Measurements from ENCODE around the gene MUSK. TPM values are rescaled to one million over a fixed set of nuclear protein-coding genes. Genes with fewer than 3 reads are reported as not detected.

MUSK gene
- total RNA-seq, 4 donors from 2014 or later, result 2.2 to 5.6 (median 2.7) TPM; not detected in 1

- H3K27ac ChIP-seq, result peak overlapping the region in 1 of 4 donors; percentile 13
- intact Hi-C loops (cut with DNase I; ENCODE audit: low total_unique reads), result no loop called here
- DNase-seq, result no peak
- H3K4me1 ChIP-seq, result peaks cover 0 to 19% (median 0%) of the 10 kb centered on the region in 4 donors
- H3K27me3 ChIP-seq, result no peaks in the 10 kb centered on the region
- no peaks in the 10 kb centered on the region for H3K36me3 ChIP-seq
- in situ Hi-C loops (cut with MboI; ENCODE audit: low pct_ligation_motif_present in 1 of 4, low pct_unique_long_range_greater_than_20kb in 1 of 4, low sequenced_read_pairs in 3 of 4), result no loop called here
- WGBS, 2 donors (ENCODE audit: low coverage in 1 of 2), result 75 to 83% methylated on average over 1 to 5 of the region's 5 CpGs
- TF ChIP-seq EP300 (IDR thresholded peaks at IDR 0.05; ENCODE audit: low read depth) (no peak), POLR2A (IDR thresholded peaks at IDR 0.05) (no peak), CTCF (IDR thresholded peaks at IDR 0.05) (no peak), POLR2AphosphoS5 (IDR thresholded peaks at IDR 0.05) (no peak)
- H3K4me3 ChIP-seq, result no peak overlapping the region
- no peaks in the 10 kb centered on the region for H3K9me3 ChIP-seq
Observed at GRCh38 chr9:110775724-110776123, 107.1 kb downstream of the MUSK start.

- no peaks in the 10 kb centered on the region for H3K27me3 ChIP-seq
- WGBS, 2 donors (ENCODE audit: low coverage in 1 of 2), result 73 to 83% methylated on average over 1 of the region's 1 CpG
- in situ Hi-C loops (cut with MboI; ENCODE audit: low pct_ligation_motif_present in 1 of 4, low pct_unique_long_range_greater_than_20kb in 1 of 4, low sequenced_read_pairs in 3 of 4) (no loop called here), intact Hi-C loops (cut with DNase I; ENCODE audit: low total_unique reads) (no loop called here)
- H3K9me3 ChIP-seq, result no peaks in the 10 kb centered on the region
- no peaks in the 10 kb centered on the region for H3K36me3 ChIP-seq
- H3K4me1 ChIP-seq, result peaks cover 0 to 19% (median 0%) of the 10 kb centered on the region in 4 donors
- H3K4me3 ChIP-seq, result no peak overlapping the region
- TF ChIP-seq CTCF (IDR thresholded peaks at IDR 0.05), result no peak
- TF ChIP-seq POLR2A (IDR thresholded peaks at IDR 0.05), result no peak
- TF ChIP-seq POLR2AphosphoS5 (IDR thresholded peaks at IDR 0.05), result no peak
- TF ChIP-seq EP300 (IDR thresholded peaks at IDR 0.05; ENCODE audit: low read depth), result no peak
- peak overlapping the region in 2 of 4 donors; percentile 13 to 20 for H3K27ac ChIP-seq
- no peak for DNase-seq
Observed at GRCh38 chr9:110776221-110776620, 107.6 kb downstream of the MUSK start.

- intact Hi-C loops (cut with DNase I; ENCODE audit: low total_unique reads) (no loop called here), in situ Hi-C loops (cut with MboI; ENCODE audit: low pct_ligation_motif_present in 1 of 4, low pct_unique_long_range_greater_than_20kb in 1 of 4, low sequenced_read_pairs in 3 of 4) (no loop called here)
- Histone ChIP-seq H3K4me1 (peaks cover 0 to 19% (median 0%) of the 10 kb centered on the region in 4 donors), H3K9me3 (no peaks in the 10 kb centered on the region), H3K27ac (peak overlapping the region in 2 of 4 donors; percentile 13 to 14), H3K27me3 (no peaks in the 10 kb centered on the region), H3K36me3 (no peaks in the 10 kb centered on the region), H3K4me3 (no peak overlapping the region)
- WGBS, 2 donors (ENCODE audit: low coverage in 1 of 2), result 37 to 43% methylated on average over 5 of the region's 5 CpGs
- TF ChIP-seq POLR2AphosphoS5 (IDR thresholded peaks at IDR 0.05) (no peak), CTCF (IDR thresholded peaks at IDR 0.05) (no peak), POLR2A (IDR thresholded peaks at IDR 0.05) (no peak), EP300 (IDR thresholded peaks at IDR 0.05; ENCODE audit: low read depth) (no peak)
- DNase-seq, result no peak
Observed at GRCh38 chr9:110777196-110777875, 108.7 kb downstream of the MUSK start.

GRCh38 chr9:110777876-110778215 is 109.3 kb downstream of the MUSK start:
- no peak for DNase-seq
- Histone ChIP-seq H3K27ac (peak overlapping the region in 2 of 4 donors; percentile 14 to 16), H3K9me3 (no peaks in the 10 kb centered on the region), H3K27me3 (no peaks in the 10 kb centered on the region), H3K4me1 (peaks cover 0 to 19% (median 0%) of the 10 kb centered on the region in 4 donors), H3K36me3 (no peaks in the 10 kb centered on the region), H3K4me3 (no peak overlapping the region)
- TF ChIP-seq POLR2AphosphoS5 (IDR thresholded peaks at IDR 0.05) (no peak), EP300 (IDR thresholded peaks at IDR 0.05; ENCODE audit: low read depth) (no peak), CTCF (IDR thresholded peaks at IDR 0.05) (no peak), POLR2A (IDR thresholded peaks at IDR 0.05) (no peak)
- intact Hi-C loops (cut with DNase I; ENCODE audit: low total_unique reads), result no loop called here
- in situ Hi-C loops (cut with MboI; ENCODE audit: low pct_ligation_motif_present in 1 of 4, low pct_unique_long_range_greater_than_20kb in 1 of 4, low sequenced_read_pairs in 3 of 4), result no loop called here

Data from transverse colon (tissue), 4 donors.